Measurements from ENCODE around the gene HOXA2.

GRCh38 chr7:27140126-27140857 is 37.8 kb upstream of the HOXA2 start:
- TF ChIP-seq CTCF (optimal IDR thresholded peaks at IDR 0.05 in 1 of 3, IDR thresholded peaks at IDR 0.05 in 1 of 3, conservative IDR thresholded peaks at IDR 0.05 in 1 of 3; ENCODE audit: extremely low read depth in 1 of 3, insufficient read depth in 2 of 3, low read length in 3 of 3): no peak
- no peak for TF ChIP-seq EZH2 (IDR thresholded peaks at IDR 0.05; ENCODE audit: low read length)

Measured in keratinocyte (primary cell).